PFSK-1 (cell line): ENCODE measurements around the gene MARK1.

ENCODE experiments used
- POLR2AphosphoS5 ChIP-seq: IDR thresholded peaks from 2 replicates; pipeline ENCODE4 v1.6.1; 2012; ENCODE audit warnings: low read depth, mild to moderate bottlenecking, control low read depth, low read length, moderate library complexity
- REST ChIP-seq, 2 experiments: IDR thresholded peaks; 2 replicates each; pipeline versions ENCODE4 v1.6.1 to v1.8.0; 2011 to 2012; ENCODE audit warnings: low read depth in 2 of 2, low read length in 2 of 2, control low read depth in 1 of 2, inconsistent platforms in 1 of 2, mild to moderate bottlenecking in 1 of 2, moderate library complexity in 1 of 2; ENCODE audit not compliant: insufficient read depth in 1 of 2
- TAF1 ChIP-seq: IDR thresholded peaks from 2 replicates; pipeline ENCODE4 v1.6.1; 2012; ENCODE audit warnings: low read length, control low read depth, borderline replicate concordance; ENCODE audit not compliant: insufficient read depth

GRCh38 chr1:220527279-220527907 lies 543 bp upstream of the MARK1 start:
- TF ChIP-seq TAF1 (no peak), REST (IDR thresholded peaks at IDR 0.05; ENCODE audit: insufficient read depth in 1 of 2, low read depth in 2 of 2, low read length in 2 of 2) (no peak), POLR2AphosphoS5 (no peak)
